GM23338 (cell line): Measurements from ENCODE around the gene NPIPB13.
"Not testable (repeated sequence)": the region's sequence is repeated elsewhere in the genome, so short reads cannot be mapped to it uniquely, and the experiment has no call there.

Source experiments
- CREB1 ChIP-seq: fragments of 250-450 bp; sonication (Bioruptor Pico); IDR thresholded peaks from 2 replicates; pipeline ENCODE4 v1.5.0; 2020; ENCODE audit warnings: low read depth, mild to moderate bottlenecking, moderate library complexity
- EZH2 ChIP-seq: fragments of 200-600 bp; sonication (generic); IDR thresholded peaks from one replicate; pipeline ENCODE4 v1.8.0; 2017; ENCODE audit warnings: antibody characterized with exemption, mild to moderate bottlenecking, low read depth; ENCODE audit not compliant: unreplicated experiment
- EZH2phosphoT487 ChIP-seq: fragments of 200-600 bp; sonication (generic); IDR thresholded peaks from one replicate; pipeline ENCODE4 v1.8.1; 2018; ENCODE audit warnings: antibody characterized with exemption; ENCODE audit not compliant: unreplicated experiment
- JUNB ChIP-seq: IDR thresholded peaks from one replicate; pipeline ENCODE4 v1.6.1; 2016; ENCODE audit warnings: antibody characterized with exemption; ENCODE audit not compliant: unreplicated experiment
- POLR2AphosphoS5 ChIP-seq: IDR thresholded peaks from 2 replicates; pipeline ENCODE4 v1.6.1; 2016; ENCODE audit warnings: antibody characterized with exemption, low read depth
- ZNF114 ChIP-seq: fragments of 250-450 bp; sonication (Bioruptor Pico); IDR thresholded peaks from 2 replicates; pipeline ENCODE4 v1.5.0; 2020; ENCODE audit warnings: mild to moderate bottlenecking, moderate library complexity
- ZNF331 ChIP-seq: fragments of 250-450 bp; sonication (Bioruptor Pico); IDR thresholded peaks from 2 replicates; pipeline ENCODE4 v1.5.0; 2020; ENCODE audit warnings: low read depth, mild to moderate bottlenecking, moderate library complexity
- TF ChIP-seq, protein P1 (sequence below), 2 experiments: fragments of 200-600 bp in 1 of 2; sonication (generic) in 1 of 2; conservative IDR thresholded peaks; 2 replicates each; pipeline versions ENCODE4 v1.5.1 to v1.6.1; 2016 to 2017; ENCODE audit warnings: antibody characterized with exemption in 2 of 2, low read depth in 2 of 2, mild to moderate bottlenecking in 2 of 2, moderate library complexity in 1 of 2
- TF ChIP-seq, protein P2 (sequence below): IDR thresholded peaks from 2 replicates; pipeline ENCODE4 v1.6.1; 2016; ENCODE audit warnings: antibody characterized with exemption

DNA sequence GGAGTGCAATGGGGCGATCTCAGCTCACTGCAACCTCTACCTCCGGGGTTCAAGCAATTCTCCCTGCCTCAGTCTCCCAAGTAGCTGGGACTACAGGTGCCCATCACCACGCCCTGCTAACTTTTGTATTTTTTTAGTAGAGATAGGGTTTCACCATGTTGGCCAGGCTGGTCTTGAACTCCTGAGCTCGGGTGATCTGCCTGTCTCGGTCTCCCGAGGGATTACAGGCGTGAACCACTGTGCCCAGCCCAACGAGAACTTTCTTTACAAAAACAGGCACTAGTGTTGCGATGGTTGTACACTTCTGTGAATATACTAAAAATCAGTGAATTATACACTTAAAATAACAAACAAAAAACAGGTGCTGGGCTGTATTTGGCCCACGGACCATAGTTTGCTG, 34.1 kb upstream of the NPIPB13 start:
- not testable (repeated sequence) for TF ChIP-seq ZNF331 (CRISPR knock-in tag); JUNB; EZH2; POLR2AphosphoS5; ZNF114; EZH2phosphoT487; CREB1 (CRISPR knock-in tag)
- TF ChIP-seq, protein P1, sequence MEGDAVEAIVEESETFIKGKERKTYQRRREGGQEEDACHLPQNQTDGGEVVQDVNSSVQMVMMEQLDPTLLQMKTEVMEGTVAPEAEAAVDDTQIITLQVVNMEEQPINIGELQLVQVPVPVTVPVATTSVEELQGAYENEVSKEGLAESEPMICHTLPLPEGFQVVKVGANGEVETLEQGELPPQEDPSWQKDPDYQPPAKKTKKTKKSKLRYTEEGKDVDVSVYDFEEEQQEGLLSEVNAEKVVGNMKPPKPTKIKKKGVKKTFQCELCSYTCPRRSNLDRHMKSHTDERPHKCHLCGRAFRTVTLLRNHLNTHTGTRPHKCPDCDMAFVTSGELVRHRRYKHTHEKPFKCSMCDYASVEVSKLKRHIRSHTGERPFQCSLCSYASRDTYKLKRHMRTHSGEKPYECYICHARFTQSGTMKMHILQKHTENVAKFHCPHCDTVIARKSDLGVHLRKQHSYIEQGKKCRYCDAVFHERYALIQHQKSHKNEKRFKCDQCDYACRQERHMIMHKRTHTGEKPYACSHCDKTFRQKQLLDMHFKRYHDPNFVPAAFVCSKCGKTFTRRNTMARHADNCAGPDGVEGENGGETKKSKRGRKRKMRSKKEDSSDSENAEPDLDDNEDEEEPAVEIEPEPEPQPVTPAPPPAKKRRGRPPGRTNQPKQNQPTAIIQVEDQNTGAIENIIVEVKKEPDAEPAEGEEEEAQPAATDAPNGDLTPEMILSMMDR (conservative IDR thresholded peaks at IDR 0.05; ENCODE audit: low read depth in 2 of 2) = not testable (repeated sequence)
- TF ChIP-seq, protein P2, sequence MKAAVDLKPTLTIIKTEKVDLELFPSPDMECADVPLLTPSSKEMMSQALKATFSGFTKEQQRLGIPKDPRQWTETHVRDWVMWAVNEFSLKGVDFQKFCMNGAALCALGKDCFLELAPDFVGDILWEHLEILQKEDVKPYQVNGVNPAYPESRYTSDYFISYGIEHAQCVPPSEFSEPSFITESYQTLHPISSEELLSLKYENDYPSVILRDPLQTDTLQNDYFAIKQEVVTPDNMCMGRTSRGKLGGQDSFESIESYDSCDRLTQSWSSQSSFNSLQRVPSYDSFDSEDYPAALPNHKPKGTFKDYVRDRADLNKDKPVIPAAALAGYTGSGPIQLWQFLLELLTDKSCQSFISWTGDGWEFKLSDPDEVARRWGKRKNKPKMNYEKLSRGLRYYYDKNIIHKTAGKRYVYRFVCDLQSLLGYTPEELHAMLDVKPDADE = not testable (repeated sequence)
